Right ventricle myocardium inferior (tissue), 1 donor: ENCODE data around the gene TP53RK. TPM values are rescaled to one million over a fixed set of nuclear protein-coding genes. Genes with fewer than 3 reads are reported as not detected.

Experiments used
- ATAC-seq: fragments of 200-7000 bp; cut with Tn5 transposase; one replicate; pipeline ENCODE4 v1.9.1; 2020; ENCODE audit warnings: mild to moderate bottlenecking, moderate library complexity
- DNase-seq: peaks from one replicate; pipeline ENCODE4 v3.0.0; 2021; ENCODE audit errors: missing footprints
- intact Hi-C: fragments of 100-400 bp; cut with DNase I; formaldehyde crosslinking; loops from one replicate; pipeline ENCODE4 v1.11.0; 2022
- total RNA-seq: library from RNA; stranded (reverse); fragmentation: NEBNext Ultra II Directional; extraction: Animal tissue kit (Norgen Biotek cat#: 25700); gene quantifications from one replicate; pipeline ENCODE4 v1.2.1, GENCODE V29; 2021
- donor health status: DM: no; HTN: yes; CAD: no; lungs with severe emphysema.

TP53RK gene
- total RNA-seq, 1 donor from 2014 or later = 5.6 TPM

DNA sequence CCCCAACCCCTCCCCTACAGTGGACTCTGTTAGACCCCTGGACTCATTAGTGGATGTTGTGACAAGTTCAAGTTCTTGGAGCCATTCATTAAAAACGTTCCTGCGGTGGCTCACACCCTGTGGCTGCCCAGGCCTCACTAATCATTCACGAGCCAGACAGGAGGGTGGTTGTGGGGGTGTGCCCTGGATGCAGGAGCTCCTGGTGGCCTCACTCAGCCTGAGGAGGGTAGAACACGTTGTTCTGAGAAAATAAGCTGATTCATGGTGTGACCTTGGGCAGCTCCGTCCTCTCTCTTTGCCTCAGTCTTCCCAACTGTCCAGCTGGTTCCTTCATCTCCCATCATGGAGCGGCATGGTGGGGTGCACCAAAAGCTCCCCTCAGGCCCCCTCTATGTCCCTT, 54.7 kb downstream of the TP53RK start:
- DNase-seq (no peak), ATAC-seq (no peak)
- intact Hi-C loops = no loop called here

Other genes with a start within 250 kb of the TP53RK start
- 0.57 TPM for gene ZNF334, start 175.9 kb downstream of the TP53RK start, total RNA-seq
- gene OCSTAMP, start 138.8 kb downstream of the TP53RK start, total RNA-seq = not detected
- 0.30 TPM for gene SLC13A3, start 38.0 kb downstream of the TP53RK start, total RNA-seq
- gene SLC2A10, start 20.2 kb upstream of the TP53RK start, total RNA-seq = 3.1 TPM
- 1.5 TPM for gene EYA2, start 205.4 kb upstream of the TP53RK start, total RNA-seq